Measurements from ENCODE around the gene HCFC1R1.
"Not testable (repeated sequence)": the region's sequence is repeated elsewhere in the genome, so short reads cannot be mapped to it uniquely, and the experiment has no call there.

The HCFC1R1 gene

DNA sequence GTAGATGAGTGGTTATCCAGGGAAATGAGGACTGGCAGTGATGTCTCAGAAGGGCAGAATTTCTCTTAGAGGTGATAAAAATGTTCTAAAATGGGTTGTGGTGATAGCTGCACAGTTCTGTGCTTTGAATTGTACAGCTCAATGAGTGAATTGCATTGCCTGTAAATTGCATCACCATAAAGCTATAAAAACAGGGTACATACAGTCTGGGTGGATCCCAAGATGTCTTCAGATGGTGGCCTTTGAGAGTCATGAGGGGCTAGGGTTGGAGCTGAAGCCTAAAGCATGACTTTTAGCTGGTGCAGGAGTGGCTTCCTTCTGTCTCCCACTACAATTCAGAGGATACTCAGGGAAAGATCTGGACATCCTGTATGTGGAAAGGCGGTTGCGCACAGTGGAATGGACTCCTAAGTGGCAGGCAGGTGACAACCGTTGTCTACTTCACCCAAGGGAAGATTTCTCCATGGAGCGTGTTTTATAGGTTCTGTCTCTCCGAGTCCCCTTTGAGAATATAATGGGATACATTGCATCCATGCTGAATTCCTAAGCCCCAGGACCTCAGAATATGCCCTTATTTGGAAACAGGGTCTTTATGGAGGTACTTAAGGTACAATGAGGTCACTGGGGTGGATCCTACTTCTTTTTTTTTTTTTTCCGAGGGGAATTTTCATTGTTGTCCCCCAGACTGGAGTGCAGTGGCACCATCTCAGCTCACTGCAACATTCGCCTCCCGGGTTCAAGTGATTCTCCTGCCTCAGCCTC lies 40.1 kb upstream of the HCFC1R1 start:
- no peak for DNase-seq (ENCODE audit: low read depth in 1 of 2, low spot score in 1 of 2)
- TF ChIP-seq JUND (IDR thresholded peaks at IDR 0.05; ENCODE audit: low read depth): no peak
- in situ Hi-C loops (cut with HindIII; ENCODE audit: low pct_unique_long_range_greater_than_20kb, low sequenced_read_pairs): no loop called here

- in situ Hi-C loops (cut with HindIII; ENCODE audit: low pct_unique_long_range_greater_than_20kb, low sequenced_read_pairs): no loop called here
- TF ChIP-seq JUND (IDR thresholded peaks at IDR 0.05; ENCODE audit: low read depth): no peak
- no peak for DNase-seq (ENCODE audit: low read depth in 1 of 2, low spot score in 1 of 2)
These were observed 38.8 kb upstream of the HCFC1R1 start for GRCh38 chr16:3062553-3062952.

GRCh38 chr16:3060339-3061127 lies 36.8 kb upstream of the HCFC1R1 start:
- no peak for TF ChIP-seq JUND (IDR thresholded peaks at IDR 0.05; ENCODE audit: low read depth)
- no peak for DNase-seq (ENCODE audit: low read depth in 1 of 2, low spot score in 1 of 2)
- in situ Hi-C loops (cut with HindIII; ENCODE audit: low pct_unique_long_range_greater_than_20kb, low sequenced_read_pairs): no loop called here

DNA sequence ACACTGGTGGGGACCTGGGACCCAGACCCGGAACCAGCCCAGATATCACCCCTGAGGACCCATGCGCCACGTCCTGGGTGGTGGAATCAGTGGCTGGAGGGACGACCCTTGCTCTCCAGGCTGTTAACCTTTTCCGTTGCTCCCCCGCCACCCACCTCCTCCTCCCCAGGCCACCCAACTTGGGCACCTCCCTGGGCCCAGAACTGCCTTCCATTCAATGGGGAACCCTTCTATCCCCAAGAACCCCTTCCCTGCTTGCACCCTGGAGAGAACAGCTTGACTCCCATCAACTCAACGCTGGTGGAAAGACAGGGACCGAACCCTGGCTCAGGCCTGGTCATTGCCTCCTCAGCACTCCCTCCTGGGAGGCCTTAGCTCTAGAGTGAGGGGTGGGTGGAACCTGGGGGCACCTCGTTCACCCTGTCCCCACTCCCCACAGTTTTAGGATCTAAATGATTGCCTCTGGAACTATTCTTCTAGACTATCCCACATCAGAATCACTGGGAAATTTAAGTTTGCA lies 36.0 kb upstream of the HCFC1R1 start:
- no peak for DNase-seq (ENCODE audit: low read depth in 1 of 2, low spot score in 1 of 2)
- no peak for TF ChIP-seq JUND (IDR thresholded peaks at IDR 0.05; ENCODE audit: low read depth)
- in situ Hi-C loops (cut with HindIII; ENCODE audit: low pct_unique_long_range_greater_than_20kb, low sequenced_read_pairs): no loop called here

GRCh38 chr16:3059041-3059722 lies 35.4 kb upstream of the HCFC1R1 start:
- TF ChIP-seq JUND (IDR thresholded peaks at IDR 0.05; ENCODE audit: low read depth): no peak
- in situ Hi-C loops (cut with HindIII; ENCODE audit: low pct_unique_long_range_greater_than_20kb, low sequenced_read_pairs): no loop called here
- peak; percentile 82 to 90 for DNase-seq (ENCODE audit: low read depth in 1 of 2, low spot score in 1 of 2)

- in situ Hi-C loops (cut with HindIII; ENCODE audit: low pct_unique_long_range_greater_than_20kb, low sequenced_read_pairs): no loop called here
- TF ChIP-seq JUND (IDR thresholded peaks at IDR 0.05; ENCODE audit: low read depth): no peak
- peak in 1 of 2 experiments; percentile 73 for DNase-seq (ENCODE audit: low read depth in 1 of 2, low spot score in 1 of 2)
These were observed 34.6 kb upstream of the HCFC1R1 start for GRCh38 chr16:3058139-3059030.

- in situ Hi-C loops (cut with HindIII; ENCODE audit: low pct_unique_long_range_greater_than_20kb, low sequenced_read_pairs): no loop called here
- no peak for DNase-seq (ENCODE audit: low read depth in 1 of 2, low spot score in 1 of 2)
- no peak for TF ChIP-seq JUND (IDR thresholded peaks at IDR 0.05; ENCODE audit: low read depth)
These were observed 33.7 kb upstream of the HCFC1R1 start for GRCh38 chr16:3057181-3058138.

DNA sequence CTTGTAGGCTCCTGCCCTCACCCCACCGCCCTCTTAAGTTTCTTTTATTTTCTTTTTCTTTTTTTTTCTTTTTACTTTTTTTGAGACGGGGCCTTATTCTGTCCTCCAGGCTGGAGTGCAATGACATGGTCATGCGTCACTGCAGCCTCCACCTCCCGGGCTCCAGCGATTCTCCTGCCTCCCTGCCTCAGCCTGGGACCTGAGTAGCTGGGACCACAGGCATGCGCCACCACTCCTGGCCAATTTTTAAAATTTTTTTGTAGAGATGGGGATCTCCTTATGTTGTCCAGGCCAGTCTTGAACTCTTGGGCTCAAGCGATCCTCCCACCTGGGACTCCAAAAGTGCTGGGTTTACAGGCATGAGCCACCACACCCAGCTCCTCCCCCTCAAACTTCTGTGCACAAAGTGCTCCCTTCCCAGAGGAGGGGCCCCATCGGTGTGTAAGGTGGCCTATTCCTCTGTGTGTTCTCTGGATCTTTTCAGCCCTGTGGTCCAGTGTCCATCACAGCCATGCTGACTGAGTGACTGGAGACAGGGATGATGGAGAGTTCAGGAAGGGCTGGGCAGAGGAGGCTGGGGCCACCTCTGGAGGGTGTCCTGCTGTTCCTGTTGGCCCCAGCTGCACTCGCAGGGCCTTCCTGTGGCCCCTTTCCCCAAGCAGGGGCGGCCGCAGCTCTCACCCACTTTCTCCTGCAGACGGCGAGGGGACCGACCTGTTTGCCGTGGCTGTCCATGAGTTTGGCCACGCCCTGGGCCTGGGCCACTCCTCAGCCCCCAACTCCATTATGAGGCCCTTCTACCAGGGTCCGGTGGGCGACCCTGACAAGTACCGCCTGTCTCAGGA lies 32.8 kb upstream of the HCFC1R1 start:
- in situ Hi-C loops (cut with HindIII; ENCODE audit: low pct_unique_long_range_greater_than_20kb, low sequenced_read_pairs): no loop called here
- DNase-seq (ENCODE audit: low read depth in 1 of 2, low spot score in 1 of 2): no peak
- no peak for TF ChIP-seq JUND (IDR thresholded peaks at IDR 0.05; ENCODE audit: low read depth)

GRCh38 chr16:3055734-3056115 lies 32.0 kb upstream of the HCFC1R1 start:
- DNase-seq (ENCODE audit: low read depth in 1 of 2, low spot score in 1 of 2); in situ Hi-C loops (cut with HindIII; ENCODE audit: low pct_unique_long_range_greater_than_20kb, low sequenced_read_pairs): not testable (repeated sequence)

- in situ Hi-C loops (cut with HindIII; ENCODE audit: low pct_unique_long_range_greater_than_20kb, low sequenced_read_pairs): no loop called here
- TF ChIP-seq JUND (IDR thresholded peaks at IDR 0.05; ENCODE audit: low read depth): no peak
These were observed 31.4 kb upstream of the HCFC1R1 start for GRCh38 chr16:3054965-3055733.

GRCh38 chr16:3053330-3053710 lies 29.6 kb upstream of the HCFC1R1 start:
- in situ Hi-C loops (cut with HindIII; ENCODE audit: low pct_unique_long_range_greater_than_20kb, low sequenced_read_pairs): not testable (repeated sequence)

More at GRCh38 chr16:3054965-3055733, 31.4 kb upstream of the HCFC1R1 start:
- no peak for DNase-seq (ENCODE audit: low read depth in 1 of 2, low spot score in 1 of 2)

DNA sequence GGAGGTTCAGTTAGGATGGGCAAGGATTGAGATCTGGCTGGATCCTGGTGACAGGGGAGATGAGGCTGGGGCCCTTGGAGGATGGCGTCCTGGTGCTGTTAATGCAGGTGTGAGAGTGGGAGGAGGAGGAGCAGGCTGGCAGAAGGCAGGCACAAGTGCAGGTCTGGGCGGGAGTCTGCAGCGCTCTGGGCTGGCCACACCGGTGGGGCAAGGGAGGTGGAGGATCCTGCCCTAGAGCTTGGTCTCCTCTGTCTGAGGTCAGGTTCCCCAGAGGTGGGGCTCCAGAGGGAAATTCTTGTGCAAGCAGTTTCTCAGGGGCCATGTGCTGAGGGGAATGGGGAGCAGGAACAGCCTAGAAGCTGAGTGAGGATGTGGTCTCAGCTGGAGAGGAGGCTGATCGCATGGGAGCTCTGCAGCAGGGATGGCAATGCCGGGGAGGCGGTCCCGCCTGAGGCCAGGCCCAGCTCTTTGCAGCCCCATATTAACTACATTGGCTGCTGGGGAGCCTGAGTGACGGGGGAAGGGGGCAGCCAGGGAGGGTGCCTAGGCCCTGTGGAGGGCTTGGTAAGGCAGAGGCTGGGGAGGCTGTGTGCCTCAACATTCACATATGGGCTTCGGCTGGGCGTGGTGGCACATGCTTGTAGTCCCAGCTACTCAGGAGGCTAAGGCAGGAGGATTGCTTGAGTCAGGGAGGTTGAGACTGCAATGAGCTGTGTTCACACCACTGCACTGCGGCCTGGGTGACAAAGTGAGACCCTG lies 29.0 kb upstream of the HCFC1R1 start:
- DNase-seq (ENCODE audit: low read depth in 1 of 2, low spot score in 1 of 2); in situ Hi-C loops (cut with HindIII; ENCODE audit: low pct_unique_long_range_greater_than_20kb, low sequenced_read_pairs): not testable (repeated sequence)

More at GRCh38 chr16:3053330-3053710, 29.6 kb upstream of the HCFC1R1 start:
- not testable (repeated sequence) for DNase-seq (ENCODE audit: low read depth in 1 of 2, low spot score in 1 of 2)
